DND-41 (cell line): ENCODE results near the gene CADPS.

ENCODE experiments used
- ATAC-seq: fragments of 200-7000 bp; cut with Tn5 transposase; 3 replicates; pipeline ENCODE4 v1.9.1; 2021; ENCODE audit warnings: low read depth; ENCODE audit not compliant: insufficient read depth
- DNase-seq: peaks from one replicate; pipeline ENCODE4 v3.0.0-alpha.2; 2020
- H2AFZ ChIP-seq: 2 replicates; pipeline ENCODE4 v1.6.0; 2012; ENCODE audit warnings: low read depth, low read length
- H3K27ac ChIP-seq: 2 replicates; pipeline ENCODE4 v1.5.1; 2012; ENCODE audit warnings: low read length, inconsistent platforms
- H3K27me3 ChIP-seq: fragments of 200-600 bp; sonication (generic); 2 replicates; pipeline ENCODE4 v1.6.0; 2012; ENCODE audit warnings: low read length, mild to moderate bottlenecking, inconsistent platforms; ENCODE audit not compliant: insufficient read depth, poor library complexity
- H3K36me3 ChIP-seq: 2 replicates; pipeline ENCODE4 v1.5.1; 2012; ENCODE audit warnings: low read length, inconsistent platforms; ENCODE audit not compliant: insufficient read depth
- H3K4me1 ChIP-seq: 2 replicates; pipeline ENCODE4 v1.5.1; 2012; ENCODE audit warnings: mild to moderate bottlenecking, low read length; ENCODE audit not compliant: insufficient read depth
- H3K4me2 ChIP-seq: 2 replicates; pipeline ENCODE4 v1.6.0; 2012; ENCODE audit warnings: mild to moderate bottlenecking, moderate library complexity, low read length, inconsistent platforms; ENCODE audit not compliant: insufficient read depth
- H3K4me3 ChIP-seq, 2 experiments: fragments of 200-600 bp in 1 of 2; shearing (Covaris generic) in 1 of 2; 2 replicates each; pipeline ENCODE4 v1.5.1; 2012 to 2016; ENCODE audit warnings: inconsistent platforms in 2 of 2, low read length in 2 of 2, mild to moderate bottlenecking in 2 of 2, low read depth in 1 of 2, moderate library complexity in 1 of 2
- H3K79me2 ChIP-seq: 2 replicates; pipeline ENCODE4 v1.6.0; 2012; ENCODE audit warnings: low read length, inconsistent platforms; ENCODE audit not compliant: insufficient read depth
- H3K9ac ChIP-seq: 2 replicates; pipeline ENCODE4 v1.6.0; 2012; ENCODE audit warnings: low read depth, mild to moderate bottlenecking, inconsistent platforms, low read length, moderate library complexity
- H3K9me3 ChIP-seq: 2 replicates; pipeline ENCODE4 v1.5.1; 2012; ENCODE audit warnings: low read length, moderate library complexity, mild to moderate bottlenecking, inconsistent platforms; ENCODE audit not compliant: insufficient read depth, severe bottlenecking
- H4K20me1 ChIP-seq: 2 replicates; pipeline ENCODE4 v1.6.0; 2012; ENCODE audit warnings: low read length; ENCODE audit not compliant: insufficient read depth
- EZH2 ChIP-seq: IDR thresholded peaks from 3 replicates; pipeline ENCODE4 v1.6.1; 2012; ENCODE audit warnings: borderline replicate concordance, low read depth, mild to moderate bottlenecking, moderate library complexity, low read length, inconsistent platforms; ENCODE audit not compliant: severe bottlenecking
- TF ChIP-seq, protein P1 (sequence below): IDR thresholded peaks from 2 replicates; pipeline ENCODE4 v1.5.1; 2012; ENCODE audit warnings: borderline replicate concordance, low read length, moderate library complexity, mild to moderate bottlenecking; ENCODE audit not compliant: poor library complexity, severe bottlenecking; ENCODE audit errors: extremely low read depth

The CADPS gene

DNA sequence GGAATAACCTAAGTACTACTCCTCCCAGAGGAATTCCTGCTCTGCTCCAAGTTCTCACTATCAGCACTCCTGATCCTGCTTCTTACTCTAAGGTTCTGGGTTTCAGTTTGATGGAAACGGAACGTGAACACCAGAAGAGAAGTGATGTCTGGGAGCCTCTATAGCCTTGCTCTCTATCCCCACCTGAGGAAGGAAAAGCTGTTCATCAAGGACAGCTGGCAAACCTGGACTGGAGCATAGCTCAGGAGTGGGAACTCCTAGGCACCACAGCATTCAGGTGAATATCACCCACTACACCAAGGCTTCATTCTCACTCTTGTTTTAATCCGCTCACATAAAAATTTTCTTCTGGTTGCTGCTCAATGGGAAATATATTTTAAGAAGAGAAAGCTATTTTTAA, 13.0 kb upstream of the CADPS start:
- ATAC-seq (no peak), DNase-seq (no peak)
- Histone ChIP-seq H3K79me2 (no peaks in the 10 kb centered on the region), H3K36me3 (no peaks in the 10 kb centered on the region), H3K4me3 (no peak overlapping the region), H3K4me2 (no peak overlapping the region), H2AFZ (no peak overlapping the region), H3K4me1 (no peaks in the 10 kb centered on the region), H3K27me3 (no peaks in the 10 kb centered on the region), H3K27ac (no peak overlapping the region), H4K20me1 (no peaks in the 10 kb centered on the region), H3K9me3 (no peaks in the 10 kb centered on the region), H3K9ac (no peak overlapping the region)
- TF ChIP-seq EZH2: no peak
- TF ChIP-seq, protein P1, sequence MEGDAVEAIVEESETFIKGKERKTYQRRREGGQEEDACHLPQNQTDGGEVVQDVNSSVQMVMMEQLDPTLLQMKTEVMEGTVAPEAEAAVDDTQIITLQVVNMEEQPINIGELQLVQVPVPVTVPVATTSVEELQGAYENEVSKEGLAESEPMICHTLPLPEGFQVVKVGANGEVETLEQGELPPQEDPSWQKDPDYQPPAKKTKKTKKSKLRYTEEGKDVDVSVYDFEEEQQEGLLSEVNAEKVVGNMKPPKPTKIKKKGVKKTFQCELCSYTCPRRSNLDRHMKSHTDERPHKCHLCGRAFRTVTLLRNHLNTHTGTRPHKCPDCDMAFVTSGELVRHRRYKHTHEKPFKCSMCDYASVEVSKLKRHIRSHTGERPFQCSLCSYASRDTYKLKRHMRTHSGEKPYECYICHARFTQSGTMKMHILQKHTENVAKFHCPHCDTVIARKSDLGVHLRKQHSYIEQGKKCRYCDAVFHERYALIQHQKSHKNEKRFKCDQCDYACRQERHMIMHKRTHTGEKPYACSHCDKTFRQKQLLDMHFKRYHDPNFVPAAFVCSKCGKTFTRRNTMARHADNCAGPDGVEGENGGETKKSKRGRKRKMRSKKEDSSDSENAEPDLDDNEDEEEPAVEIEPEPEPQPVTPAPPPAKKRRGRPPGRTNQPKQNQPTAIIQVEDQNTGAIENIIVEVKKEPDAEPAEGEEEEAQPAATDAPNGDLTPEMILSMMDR: no peak

DNA sequence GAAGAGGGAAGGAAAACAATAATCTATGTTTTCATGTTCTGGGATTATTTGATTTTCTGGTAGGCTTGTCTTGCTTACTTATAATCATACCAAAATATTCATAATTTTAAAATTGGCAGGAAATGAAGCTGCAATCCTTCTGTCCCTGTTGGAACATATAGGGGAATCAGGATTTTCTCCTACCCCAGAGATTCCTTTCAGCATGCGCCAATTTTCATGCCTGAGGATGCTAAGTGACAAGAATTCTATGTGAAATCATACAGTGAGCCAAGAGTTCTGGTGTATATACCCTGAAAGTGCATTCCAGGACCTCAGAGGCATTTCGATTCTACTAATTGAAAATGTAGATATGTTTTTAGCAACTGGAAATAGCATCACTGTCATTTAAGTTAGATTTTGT, 9.9 kb upstream of the CADPS start:
- DNase-seq (no peak), ATAC-seq (no peak)
- no peak overlapping the region for H3K9ac ChIP-seq
- no peak overlapping the region for H3K4me3 ChIP-seq
- no peaks in the 10 kb centered on the region for H3K79me2 ChIP-seq
- H4K20me1 ChIP-seq: no peaks in the 10 kb centered on the region
- H3K27ac ChIP-seq: no peak overlapping the region
- no peak for TF ChIP-seq EZH2
- H3K36me3 ChIP-seq: no peaks in the 10 kb centered on the region
- H3K4me2 ChIP-seq: no peak overlapping the region
- H3K4me1 ChIP-seq: no peaks in the 10 kb centered on the region
- H3K27me3 ChIP-seq: no peaks in the 10 kb centered on the region
- H2AFZ ChIP-seq: no peak overlapping the region
- H3K9me3 ChIP-seq: no peaks in the 10 kb centered on the region

DNA sequence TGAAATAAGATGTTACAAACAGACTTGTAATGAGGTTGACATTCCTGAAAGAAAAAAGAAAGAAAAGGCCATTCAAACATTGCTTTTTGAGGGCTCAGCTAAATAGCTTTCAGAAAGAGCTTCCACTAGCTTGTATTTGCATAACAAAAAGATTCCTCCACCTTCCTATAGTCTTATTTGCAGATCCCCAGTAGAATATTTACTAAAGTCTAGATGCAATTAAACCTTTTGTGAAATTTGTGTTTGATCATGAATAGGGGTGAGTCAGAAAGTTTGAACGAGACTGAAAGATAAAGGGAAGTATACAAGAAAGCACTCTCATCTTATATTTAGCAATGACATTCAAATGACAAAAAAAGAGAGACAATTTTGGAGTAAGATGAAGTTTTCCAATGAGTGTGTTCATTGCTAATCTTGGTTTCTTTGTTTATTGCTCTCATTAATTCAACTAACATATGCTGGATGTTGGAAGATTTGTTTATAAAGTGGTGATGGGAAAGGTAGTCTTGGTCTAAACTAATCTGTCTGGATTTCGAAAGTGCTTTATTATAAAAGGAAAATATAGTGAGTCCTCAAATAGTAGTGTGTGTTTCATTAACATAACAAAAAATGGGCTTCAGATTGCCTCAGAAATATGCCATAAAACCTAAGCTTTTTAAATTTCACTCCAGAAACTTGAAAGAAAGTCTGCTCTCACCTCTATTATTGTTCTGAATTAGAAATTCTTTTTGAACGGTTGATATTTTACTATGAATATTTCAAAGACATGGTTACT, 9.1 kb upstream of the CADPS start:
- DNase-seq: no peak
- H3K9ac ChIP-seq: no peak overlapping the region

DNA sequence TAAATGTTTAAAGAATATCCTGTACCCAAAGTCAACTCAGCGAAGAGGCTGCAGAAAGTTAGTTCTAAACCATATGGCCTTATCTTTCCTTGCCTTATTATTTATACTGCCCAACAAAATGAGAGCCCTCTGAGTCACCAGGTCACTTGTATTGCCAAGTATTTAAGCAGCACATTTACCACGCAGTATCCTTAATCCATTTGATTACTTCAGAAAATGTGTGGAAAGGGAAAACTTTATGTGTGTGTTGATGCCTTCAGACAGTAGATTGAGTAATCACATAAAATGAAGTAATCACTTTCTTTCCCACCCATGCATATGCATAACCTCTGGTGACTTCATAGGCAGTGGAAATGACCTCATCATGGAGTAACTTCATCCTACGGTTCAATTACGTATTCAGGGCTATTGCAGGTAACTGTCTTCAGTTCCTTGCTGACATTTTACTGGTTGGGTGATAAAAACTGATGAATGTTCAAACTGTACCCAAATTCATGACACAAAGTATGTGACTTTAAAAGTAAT, 7.5 kb upstream of the CADPS start:
- Histone ChIP-seq H3K4me2 (no peak overlapping the region), H4K20me1 (no peaks in the 10 kb centered on the region), H3K27me3 (no peaks in the 10 kb centered on the region), H3K4me3 (no peak overlapping the region), H3K9me3 (no peaks in the 10 kb centered on the region), H3K36me3 (no peaks in the 10 kb centered on the region), H3K27ac (no peak overlapping the region), H3K9ac (no peak overlapping the region), H3K4me1 (no peaks in the 10 kb centered on the region), H2AFZ (no peak overlapping the region), H3K79me2 (no peaks in the 10 kb centered on the region)
- TF ChIP-seq, protein P1: no peak
- TF ChIP-seq EZH2: no peak
- no peak for ATAC-seq
- no peak for DNase-seq

More for the DNA sequence above, 9.1 kb upstream of the CADPS start:
- Histone ChIP-seq H3K36me3 (no peaks in the 10 kb centered on the region), H3K4me1 (no peaks in the 10 kb centered on the region), H3K27ac (no peak overlapping the region), H4K20me1 (no peaks in the 10 kb centered on the region), H3K79me2 (no peaks in the 10 kb centered on the region), H3K9me3 (no peaks in the 10 kb centered on the region), H3K4me2 (no peak overlapping the region), H3K4me3 (no peak overlapping the region), H2AFZ (no peak overlapping the region), H3K27me3 (no peaks in the 10 kb centered on the region)
- ATAC-seq: no peak
- TF ChIP-seq, protein P1: no peak
- TF ChIP-seq EZH2: no peak
